GM12875 (cell line): ENCODE results near the gene PTAFR.

ENCODE experiments used
- H3K4me3 ChIP-seq: one replicate; pipeline ENCODE4 v1.5.1; 2011; ENCODE audit warnings: low read depth, low read length, control low read depth
- TF ChIP-seq, protein P1 (sequence below): IDR thresholded peaks from 2 replicates; pipeline ENCODE4 v1.5.1; 2011; ENCODE audit warnings: low read depth, mild to moderate bottlenecking, control low read depth, inconsistent platforms, low read length, moderate library complexity, borderline replicate concordance; ENCODE audit not compliant: insufficient read depth

PTAFR gene

DNA sequence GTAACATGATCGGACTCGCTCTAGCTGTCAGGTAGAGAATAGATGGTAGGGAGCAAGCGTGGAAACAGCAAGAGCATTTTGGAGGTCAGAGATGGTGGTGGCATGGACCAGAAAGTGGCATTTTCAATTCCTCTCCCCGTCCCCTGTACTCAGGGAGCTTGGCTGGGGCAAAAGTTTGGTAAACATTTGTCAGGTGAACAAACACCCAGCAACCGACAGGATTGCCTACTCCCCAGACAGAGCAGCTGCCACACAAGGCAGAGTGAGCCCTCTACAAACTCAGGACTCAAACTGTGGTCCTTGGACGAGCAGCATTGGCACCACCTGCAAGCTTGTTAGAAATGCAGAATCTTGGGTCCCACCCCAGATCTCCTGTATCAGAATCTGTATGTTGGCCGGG is 14.3 kb downstream of the PTAFR start:
- TF ChIP-seq, protein P1, sequence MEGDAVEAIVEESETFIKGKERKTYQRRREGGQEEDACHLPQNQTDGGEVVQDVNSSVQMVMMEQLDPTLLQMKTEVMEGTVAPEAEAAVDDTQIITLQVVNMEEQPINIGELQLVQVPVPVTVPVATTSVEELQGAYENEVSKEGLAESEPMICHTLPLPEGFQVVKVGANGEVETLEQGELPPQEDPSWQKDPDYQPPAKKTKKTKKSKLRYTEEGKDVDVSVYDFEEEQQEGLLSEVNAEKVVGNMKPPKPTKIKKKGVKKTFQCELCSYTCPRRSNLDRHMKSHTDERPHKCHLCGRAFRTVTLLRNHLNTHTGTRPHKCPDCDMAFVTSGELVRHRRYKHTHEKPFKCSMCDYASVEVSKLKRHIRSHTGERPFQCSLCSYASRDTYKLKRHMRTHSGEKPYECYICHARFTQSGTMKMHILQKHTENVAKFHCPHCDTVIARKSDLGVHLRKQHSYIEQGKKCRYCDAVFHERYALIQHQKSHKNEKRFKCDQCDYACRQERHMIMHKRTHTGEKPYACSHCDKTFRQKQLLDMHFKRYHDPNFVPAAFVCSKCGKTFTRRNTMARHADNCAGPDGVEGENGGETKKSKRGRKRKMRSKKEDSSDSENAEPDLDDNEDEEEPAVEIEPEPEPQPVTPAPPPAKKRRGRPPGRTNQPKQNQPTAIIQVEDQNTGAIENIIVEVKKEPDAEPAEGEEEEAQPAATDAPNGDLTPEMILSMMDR: no peak
- H3K4me3 ChIP-seq: no peak overlapping the region

DNA sequence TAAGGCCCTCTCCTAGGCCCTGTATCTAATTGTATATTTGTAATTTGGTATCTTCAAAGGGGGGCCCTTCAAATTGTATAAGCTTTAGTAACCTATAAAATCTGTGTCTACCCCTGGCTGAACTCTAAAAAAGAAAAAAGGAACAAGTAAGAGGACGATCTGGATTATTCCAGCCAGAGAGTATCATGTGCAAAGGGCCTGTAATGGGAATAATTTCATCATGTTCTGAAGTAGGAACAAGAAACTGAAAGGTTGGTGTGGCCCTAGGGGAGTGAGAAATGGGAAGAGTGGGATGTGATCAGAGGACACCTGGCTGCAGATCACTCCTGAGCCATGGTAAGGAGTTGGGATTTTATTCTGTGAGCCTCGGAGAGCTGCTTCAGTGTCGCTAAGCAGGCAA is 14.7 kb downstream of the PTAFR start:
- H3K4me3 ChIP-seq: no peak overlapping the region
- TF ChIP-seq, protein P1: no peak

DNA sequence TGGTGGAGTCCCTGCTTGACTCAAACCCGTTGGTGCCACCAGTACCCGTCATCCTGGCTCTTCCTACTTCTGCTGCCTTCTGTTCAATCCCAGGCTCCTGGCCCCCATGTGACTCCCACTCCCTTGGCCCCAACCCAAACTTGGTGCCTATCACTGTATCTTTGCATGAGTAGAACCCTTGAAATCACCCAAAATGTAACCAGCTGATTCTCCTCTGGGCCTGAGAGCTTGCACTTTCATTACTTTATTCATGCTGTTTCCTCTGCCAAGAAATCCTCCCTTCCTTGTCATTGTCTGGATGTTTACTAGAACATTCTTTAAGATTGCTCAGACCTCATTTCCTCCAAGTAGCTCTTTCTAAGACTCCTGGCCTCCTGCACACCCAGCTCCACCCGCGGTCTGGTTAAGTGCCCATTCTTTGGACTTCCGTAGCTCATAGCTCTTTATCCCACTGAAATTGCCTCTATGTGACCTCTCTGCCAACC is 15.7 kb downstream of the PTAFR start:
- TF ChIP-seq, protein P1: no peak
- H3K4me3 ChIP-seq: no peak overlapping the region

DNA sequence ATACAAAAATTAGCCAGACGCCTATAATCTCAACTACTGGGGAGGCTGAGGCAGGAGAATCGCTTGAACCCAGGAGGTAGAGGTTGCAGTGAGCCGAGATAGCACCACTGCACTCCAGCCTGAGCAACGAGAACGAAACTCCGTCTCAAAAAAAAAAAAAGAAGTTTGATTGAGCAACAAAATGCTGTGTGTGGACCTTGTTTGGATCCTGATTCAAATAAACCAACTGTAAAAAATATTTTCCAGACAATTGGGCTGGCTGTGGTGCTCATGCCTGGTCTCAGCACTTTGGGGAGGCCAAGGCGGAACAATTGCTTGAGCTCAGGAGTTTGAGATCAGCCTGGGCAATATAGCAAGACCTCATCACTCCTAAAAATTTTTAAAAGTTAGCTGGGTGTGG is 16.8 kb downstream of the PTAFR start:
- TF ChIP-seq, protein P1: no peak
- no peak overlapping the region for H3K4me3 ChIP-seq

DNA sequence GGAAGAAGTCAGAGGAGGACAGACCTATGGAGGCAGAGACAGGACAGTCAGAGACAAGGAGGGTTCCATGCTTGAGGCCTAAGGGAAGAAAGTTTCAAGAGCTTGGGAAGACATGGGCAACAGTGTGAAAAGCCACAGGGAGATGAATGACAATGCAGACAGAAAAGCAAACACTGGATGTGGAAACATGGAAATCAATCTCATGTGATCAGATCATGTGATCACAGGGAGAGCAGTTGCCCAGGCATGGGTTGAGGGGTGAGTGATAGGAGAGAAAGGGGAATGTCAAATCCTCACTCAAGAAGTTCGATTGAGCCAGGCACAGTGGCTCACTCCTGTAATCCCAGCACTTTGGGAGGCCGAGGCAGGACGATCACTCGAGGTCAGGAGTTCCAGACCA is 17.2 kb downstream of the PTAFR start:
- H3K4me3 ChIP-seq: no peak overlapping the region
- TF ChIP-seq, protein P1: no peak

DNA sequence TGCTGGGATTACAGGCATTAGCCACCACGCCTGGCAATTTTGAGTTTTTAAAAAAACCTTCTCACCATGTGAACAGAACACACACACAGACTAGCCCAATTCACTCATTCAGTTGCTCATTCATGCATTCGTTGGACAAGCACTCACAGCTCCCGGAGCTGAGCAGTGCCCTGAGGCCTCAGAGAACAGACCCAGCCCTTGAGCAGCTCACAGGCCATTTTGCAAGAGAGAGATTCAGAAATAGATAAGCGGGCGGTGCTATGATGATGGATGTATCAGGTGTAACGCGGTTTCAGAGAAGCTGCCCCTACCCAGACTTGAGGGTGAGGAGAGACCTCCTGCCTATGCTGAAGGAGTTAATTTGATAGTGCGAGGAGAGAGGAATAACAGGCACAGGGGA is 18.6 kb downstream of the PTAFR start:
- TF ChIP-seq, protein P1: no peak
- no peak overlapping the region for H3K4me3 ChIP-seq

DNA sequence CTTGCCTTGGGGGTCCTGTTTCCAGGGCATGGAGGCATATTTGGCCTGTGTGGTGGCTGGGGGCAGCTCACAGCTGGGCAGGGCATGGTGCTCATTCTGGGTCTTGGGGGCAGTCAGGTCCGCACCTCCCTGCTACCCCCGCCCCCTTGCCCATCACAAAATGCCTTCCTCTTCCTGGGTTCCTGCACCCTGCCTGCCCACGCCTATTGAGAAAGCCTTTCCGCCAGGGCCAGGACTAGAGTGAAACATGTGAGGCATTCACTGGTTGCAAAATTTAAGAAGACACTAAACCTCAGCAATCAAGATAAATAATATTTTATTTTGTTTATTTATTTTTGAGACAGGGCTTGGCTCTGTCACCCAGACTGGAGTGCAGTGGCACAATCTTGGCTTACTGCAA is 19.7 kb downstream of the PTAFR start:
- H3K4me3 ChIP-seq: no peak overlapping the region
- TF ChIP-seq, protein P1: no peak
